Nephron (organoid): ENCODE data around the gene SUMF1.

Experiments
- H3K27ac Mint-ChIP-seq, 3 experiments: 2 replicates each; pipeline ENCODE4 v1.8.0; 2020; ENCODE audit warnings: mixed read lengths in 3 of 3, mild to moderate bottlenecking in 2 of 3, moderate library complexity in 1 of 3
- H3K27me3 Mint-ChIP-seq: 2 replicates; pipeline ENCODE4 v1.8.0; 2021; ENCODE audit warnings: low read depth, mild to moderate bottlenecking, moderate library complexity, mixed read lengths
- H3K36me3 Mint-ChIP-seq: 2 replicates; pipeline ENCODE4 v1.8.0; 2020; ENCODE audit warnings: low read depth, mixed read lengths
- H3K4me1 Mint-ChIP-seq: 2 replicates; pipeline ENCODE4 v1.8.0; 2020; ENCODE audit warnings: mixed read lengths
- H3K4me3 Mint-ChIP-seq, 3 experiments: 2 replicates each; pipeline ENCODE4 v1.8.0; 2020; ENCODE audit warnings: mild to moderate bottlenecking in 3 of 3, mixed read lengths in 3 of 3, moderate library complexity in 2 of 3
- H3K9me3 Mint-ChIP-seq: 2 replicates; pipeline ENCODE4 v1.8.0; 2020; ENCODE audit warnings: mixed read lengths
- CTCF ChIP-seq, 3 experiments: fragments of 200-600 bp; sonication (generic); IDR thresholded peaks; one replicate each; pipeline ENCODE4 v1.5.0; 2021; ENCODE audit warnings: antibody characterized with exemption in 3 of 3; ENCODE audit not compliant: unreplicated experiment in 3 of 3

Gene SUMF1

GRCh38 chr3:4495294-4496086, 28.4 kb upstream of the SUMF1 start:
- peaks cover 34% of the 10 kb centered on the region for H3K4me1 Mint-ChIP-seq
- no peak for TF ChIP-seq CTCF (IDR thresholded peaks at IDR 0.05; ENCODE audit: unreplicated experiment in 3 of 3)
- peak overlapping the region; percentile 93 to 96 (median 95) for H3K4me3 Mint-ChIP-seq
- H3K36me3 Mint-ChIP-seq, result peaks cover 30% of the 10 kb centered on the region
- peaks cover 14% of the 10 kb centered on the region for H3K27me3 Mint-ChIP-seq
- peak overlapping the region in 2 of 3 experiments; percentile 51 to 74 for H3K27ac Mint-ChIP-seq
- H3K9me3 Mint-ChIP-seq, result no peaks in the 10 kb centered on the region

DNA sequence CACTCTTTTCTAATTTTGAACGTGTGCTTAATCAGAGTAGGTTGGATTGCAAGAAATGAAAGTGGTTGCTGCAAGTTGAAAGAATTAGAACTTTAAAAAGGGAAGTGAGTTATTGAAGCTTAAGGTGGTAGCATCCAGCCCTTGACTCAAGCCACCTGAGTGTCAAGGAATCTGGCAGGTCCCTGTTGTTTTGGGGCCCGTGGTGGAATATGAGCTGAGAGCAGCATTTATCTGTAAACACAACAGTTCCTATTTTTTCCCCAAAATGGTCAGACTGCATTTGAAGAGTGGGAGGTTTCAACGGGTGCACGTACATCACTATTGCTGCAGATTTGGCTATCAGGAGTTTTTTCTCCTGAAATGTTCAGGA, 27.8 kb upstream of the SUMF1 start:
- Mint-ChIP-seq H3K9me3 (no peaks in the 10 kb centered on the region), H3K27me3 (peaks cover 14% of the 10 kb centered on the region), H3K36me3 (peaks cover 24% of the 10 kb centered on the region), H3K27ac (peak overlapping the region; percentile 51 to 89 (median 74)), H3K4me3 (peak overlapping the region; percentile 93 to 96 (median 95)), H3K4me1 (peaks cover 34% of the 10 kb centered on the region)
- TF ChIP-seq CTCF (IDR thresholded peaks at IDR 0.05; ENCODE audit: unreplicated experiment in 3 of 3), result no peak

GRCh38 chr3:4493941-4494894, 27.1 kb upstream of the SUMF1 start:
- Mint-ChIP-seq H3K9me3 (no peaks in the 10 kb centered on the region), H3K27ac (peak overlapping the region; percentile 51 to 89 (median 74)), H3K36me3 (peaks cover 20% of the 10 kb centered on the region), H3K4me3 (peak overlapping the region; percentile 93 to 96 (median 95)), H3K4me1 (peaks cover 34% of the 10 kb centered on the region), H3K27me3 (peaks cover 14% of the 10 kb centered on the region)
- TF ChIP-seq CTCF (IDR thresholded peaks at IDR 0.05; ENCODE audit: unreplicated experiment in 3 of 3), result no peak

DNA sequence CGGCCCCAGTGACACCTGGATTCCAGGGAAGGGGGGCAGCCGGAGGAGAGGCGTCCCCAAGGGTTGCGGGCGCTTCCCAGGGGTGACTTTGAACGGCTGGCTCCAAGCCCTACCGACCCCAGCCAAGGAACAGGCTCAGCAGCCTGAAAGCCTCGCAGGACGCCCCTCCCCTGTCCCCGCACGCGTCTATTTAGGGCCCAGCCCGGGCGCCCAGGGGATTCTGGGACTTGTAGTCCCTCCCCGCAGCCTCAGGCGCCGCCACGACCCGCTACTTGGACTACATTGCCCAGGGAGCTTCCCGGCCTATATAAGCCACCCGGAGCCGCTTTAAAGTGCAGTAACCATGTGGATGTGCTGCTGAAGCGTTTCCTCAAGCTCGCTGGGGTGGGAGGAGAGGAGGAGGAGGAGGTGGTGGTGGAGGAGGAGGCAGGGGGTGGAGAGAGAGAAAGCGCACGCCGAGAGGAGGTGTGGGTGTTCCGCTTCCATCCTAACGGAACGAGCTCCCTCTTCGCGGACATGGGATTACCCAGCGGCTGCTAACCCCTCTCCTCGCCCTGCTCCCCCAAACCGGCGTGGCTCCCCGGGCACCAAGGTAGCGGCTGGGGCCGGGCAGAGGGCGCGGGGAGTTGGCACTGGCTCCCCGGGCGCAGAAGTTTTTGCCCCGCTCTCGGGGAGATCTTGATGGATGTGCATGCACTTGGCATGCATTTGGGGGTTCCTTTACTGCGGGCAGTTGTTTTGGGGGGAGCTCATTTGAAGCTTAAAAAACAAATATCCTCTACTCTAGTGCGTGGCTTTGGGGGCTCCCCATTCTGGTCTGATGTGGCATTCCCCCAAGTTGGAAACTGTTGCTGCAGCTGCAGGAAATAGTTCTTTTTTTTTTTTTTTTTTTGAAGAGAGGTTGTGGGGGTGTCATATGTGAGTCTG, 26.2 kb upstream of the SUMF1 start, which contains the start of gene ITPR1:
ITPR1 (plus strand) TSS at position 335 of the 927 bp plus-strand sequence. CDS start 23,144 bp downstream, outside the sequence.
- H3K9me3 Mint-ChIP-seq, result no peaks in the 10 kb centered on the region
- peaks cover 15% of the 10 kb centered on the region for H3K36me3 Mint-ChIP-seq
- no peak for TF ChIP-seq CTCF (IDR thresholded peaks at IDR 0.05; ENCODE audit: unreplicated experiment in 3 of 3)

More for the DNA sequence above, 26.2 kb upstream of the SUMF1 start, which contains the start of gene ITPR1:
- peaks cover 34% of the 10 kb centered on the region for H3K4me1 Mint-ChIP-seq
- peaks cover 14% of the 10 kb centered on the region for H3K27me3 Mint-ChIP-seq
- peak within 1 kb of the TSS; percentile 93 to 96 (median 95) for H3K4me3 Mint-ChIP-seq
- H3K27ac Mint-ChIP-seq, result peak within 1 kb of the TSS; percentile 77 to 89 (median 79)
